WTC11 (cell line): Measurements from ENCODE around the gene POLD1. TPM values are rescaled to one million over a fixed set of nuclear protein-coding genes. Genes with fewer than 3 reads are reported as not detected.
A peak's percentile ranks its signal among the peaks of the same experiment; 100 is the strongest.

Source experiments
- ATAC-seq: fragments of 200-7000 bp; cut with Tn5 transposase; 2 replicates; pipeline ENCODE4 v1.10.0; 2021; ENCODE audit warnings: mild to moderate bottlenecking, moderate library complexity
- CTCF ChIA-PET: fragments of 300-600 bp; sonication (Branson Sonifier 250); formaldehyde crosslinking; loops from one replicate; lab custom pipeline; 2021; ENCODE audit warnings: antibody characterized with exemption; lab: Charles Lee
- POLR2A ChIA-PET: fragments of 350-600 bp; sonication (Branson Sonifier 250); formaldehyde crosslinking; loops from one replicate; lab custom pipeline; 2021; ENCODE audit warnings: antibody characterized with exemption; lab: Charles Lee
- DNase-seq: peaks from one replicate; pipeline ENCODE4 v3.0.0; 2021; ENCODE audit warnings: low spot score
- H3K27ac Mint-ChIP-seq: 2 replicates; pipeline ENCODE4 v1.8.0; 2021; ENCODE audit warnings: mixed read lengths
- H3K27me3 Mint-ChIP-seq: 2 replicates; pipeline ENCODE4 v1.8.0; 2021; ENCODE audit warnings: low read depth, mild to moderate bottlenecking, moderate library complexity, mixed read lengths
- H3K36me3 Mint-ChIP-seq: 2 replicates; pipeline ENCODE4 v1.8.0; 2021; ENCODE audit warnings: mixed read lengths
- H3K4me1 Mint-ChIP-seq: 2 replicates; pipeline ENCODE4 v1.8.0; 2022; ENCODE audit warnings: mixed read lengths
- H3K4me3 Mint-ChIP-seq: 2 replicates; pipeline ENCODE4 v1.8.0; 2021; ENCODE audit warnings: mild to moderate bottlenecking, moderate library complexity, mixed read lengths
- H3K9me3 Mint-ChIP-seq: 2 replicates; pipeline ENCODE4 v1.8.0; 2021; ENCODE audit warnings: mixed read lengths
- ATF1 ChIP-seq: sonication (generic); formaldehyde crosslinking; IDR thresholded peaks from 2 replicates; pipeline ENCODE4 v1.8.1; 2023; ENCODE audit warnings: mild to moderate bottlenecking, moderate library complexity, missing genetic modification reagents
- CREM ChIP-seq: sonication (generic); formaldehyde crosslinking; IDR thresholded peaks from 2 replicates; pipeline ENCODE4 v1.8.1; 2022; ENCODE audit warnings: mild to moderate bottlenecking, missing genetic modification reagents, moderate library complexity
- EMX1 ChIP-seq: fragments of 250-450 bp; sonication (Bioruptor Pico); IDR thresholded peaks from 2 replicates; pipeline ENCODE4 v1.8.0; 2021; ENCODE audit warnings: mild to moderate bottlenecking
- MAX ChIP-seq: sonication (generic); formaldehyde crosslinking; IDR thresholded peaks from 2 replicates; pipeline ENCODE4 v1.8.0; 2022; ENCODE audit warnings: mild to moderate bottlenecking, missing genetic modification reagents
- MXD4 ChIP-seq: fragments of 250-450 bp; sonication (Bioruptor Pico); IDR thresholded peaks from 2 replicates; pipeline ENCODE4 v1.8.0; 2021; ENCODE audit warnings: mild to moderate bottlenecking, moderate library complexity, borderline replicate concordance
- NFYB ChIP-seq: sonication (generic); formaldehyde crosslinking; conservative IDR thresholded peaks from 2 replicates; pipeline ENCODE4 v1.8.0; 2022; ENCODE audit warnings: low read depth, missing genetic modification reagents
- NR1H2 ChIP-seq: sonication (generic); formaldehyde crosslinking; IDR thresholded peaks from 2 replicates; pipeline ENCODE4 v1.9.0; 2021; ENCODE audit warnings: mild to moderate bottlenecking, moderate library complexity, missing genetic modification reagents
- NR3C1 ChIP-seq: sonication (generic); formaldehyde crosslinking; conservative IDR thresholded peaks from 2 replicates; pipeline ENCODE4 v1.8.1; 2023; ENCODE audit warnings: low read depth, mild to moderate bottlenecking, missing genetic modification reagents
- PRDM15 ChIP-seq: sonication (generic); formaldehyde crosslinking; IDR thresholded peaks from 2 replicates; pipeline ENCODE4 v1.8.0; 2022; ENCODE audit warnings: missing genetic modification reagents
- PREB ChIP-seq: sonication (generic); formaldehyde crosslinking; IDR thresholded peaks from 2 replicates; pipeline ENCODE4 v1.8.1; 2022; ENCODE audit warnings: mild to moderate bottlenecking, missing genetic modification reagents, moderate library complexity, borderline replicate concordance
- PRRX2 ChIP-seq: fragments of 250-450 bp; sonication (Bioruptor Pico); IDR thresholded peaks from 2 replicates; pipeline ENCODE4 v1.8.0; 2021; ENCODE audit warnings: mild to moderate bottlenecking
- SOX15 ChIP-seq: fragments of 250-450 bp; sonication (Bioruptor Pico); IDR thresholded peaks from 2 replicates; pipeline ENCODE4 v1.9.0; 2021; ENCODE audit warnings: mild to moderate bottlenecking
- STAT6 ChIP-seq: sonication (generic); formaldehyde crosslinking; conservative IDR thresholded peaks from 2 replicates; pipeline ENCODE4 v1.8.1; 2023; ENCODE audit warnings: mild to moderate bottlenecking, low read depth, missing genetic modification reagents, moderate library complexity
- ZNF263 ChIP-seq: sonication (generic); formaldehyde crosslinking; IDR thresholded peaks from 2 replicates; pipeline ENCODE4 v1.8.1; 2022; ENCODE audit warnings: low read depth, mild to moderate bottlenecking, moderate library complexity, missing genetic modification reagents
- ZNF423 ChIP-seq: fragments of 250-450 bp; sonication (Bioruptor Pico); IDR thresholded peaks from 2 replicates; pipeline ENCODE4 v2.1.2; 2022; ENCODE audit warnings: mild to moderate bottlenecking, moderate library complexity
- ZNF512 ChIP-seq: sonication (generic); formaldehyde crosslinking; IDR thresholded peaks from 2 replicates; pipeline ENCODE4 v1.8.1; 2022; ENCODE audit warnings: missing genetic modification reagents, borderline replicate concordance
- total RNA-seq: library from RNA; stranded (reverse); gene quantifications from 3 replicates; pipeline ENCODE4 v1.2.3, GENCODE V29; 2021

The POLD1 gene
- total RNA-seq, 1 experiment from 2014 or later = 163 TPM

- no peak for TF ChIP-seq ZNF512 (CRISPR knock-in tag)
- peak; percentile 74 for TF ChIP-seq NFYB (CRISPR knock-in tag)
- TF ChIP-seq EMX1 (CRISPR knock-in tag) = no peak
- no peak for TF ChIP-seq ZNF263 (CRISPR knock-in tag)
- no peak for TF ChIP-seq STAT6 (CRISPR knock-in tag)
- TF ChIP-seq PREB = no peak
- TF ChIP-seq ATF1 (CRISPR knock-in tag) = no peak
- TF ChIP-seq SOX15 (CRISPR knock-in tag) = no peak
- TF ChIP-seq CREM (CRISPR knock-in tag) = peak; percentile 91
- no peak for TF ChIP-seq NR1H2 (CRISPR knock-in tag)
- peak; percentile 66; the same call in 1 of the 2 replicates for TF ChIP-seq MAX
- TF ChIP-seq PRRX2 (CRISPR knock-in tag) = no peak
- no peak for TF ChIP-seq NR3C1
- TF ChIP-seq MXD4 = no peak
Measured at GRCh38 chr19:50431343-50432220, 47.4 kb downstream of the POLD1 start (continued).

GRCh38 chr19:50432221-50433028 lies 48.3 kb downstream of the POLD1 start, which contains the start of gene MYBPC2:
TSS of gene MYBPC2 (plus strand) at chr19:50432892. CDS start at chr19:50432954, 62 bp downstream.
- peak; percentile 64; the same call in 1 of the 2 replicates for TF ChIP-seq ZNF423 (CRISPR knock-in tag)
- no peak for TF ChIP-seq PRDM15 (CRISPR knock-in tag)
- TF ChIP-seq, all 79 proteins: peak for 1
- peak within 1 kb of the TSS; percentile 72; the same call in 1 of the 2 replicates for H3K27ac Mint-ChIP-seq
- CTCF ChIA-PET = interaction anchor here (1.4 to 1.7 kb wide), 2 partner anchors 29 to 105 kb away, joined by 6 to 7 read pairs; no protein-coding TSS in a partner anchor
- peaks cover 40% of the 10 kb centered on the region for H3K27me3 Mint-ChIP-seq
- DNase-seq = peak; percentile 53
- no peaks in the 10 kb centered on the region for H3K36me3 Mint-ChIP-seq
- H3K9me3 Mint-ChIP-seq = no peaks in the 10 kb centered on the region
- ATAC-seq = peak; percentile 19
- peak within 1 kb of the TSS; percentile 78 for H3K4me3 Mint-ChIP-seq
- H3K4me1 Mint-ChIP-seq = peaks cover 31% of the 10 kb centered on the region
- POLR2A ChIA-PET = interaction anchor here (0.6 kb wide), 1 partner anchor 16 kb away, joined by 3 read pairs; no protein-coding TSS in a partner anchor
